Neural progenitor cell (in vitro differentiated cells): Measurements from ENCODE around the gene RNF220. TPM values are rescaled to one million over a fixed set of nuclear protein-coding genes. Genes with fewer than 3 reads are reported as not detected.
"Not testable (repeated sequence)": the region's sequence is repeated elsewhere in the genome, so short reads cannot be mapped to it uniquely, and the experiment has no call there.

ENCODE experiments used
- DNase-seq: peaks from one replicate; pipeline ENCODE4 v3.0.0-alpha.2; 2016; ENCODE audit warnings: low spot score
- H2AFZ ChIP-seq: fragments of 200-600 bp; sonication (generic); replicated peaks from 2 replicates; pipeline ENCODE4 v1.6.1; 2016; ENCODE audit warnings: antibody characterized with exemption
- H3F3A ChIP-seq: fragments of 200-600 bp; sonication (generic); 2 replicates; pipeline ENCODE4 v1.6.1; 2016; ENCODE audit warnings: antibody characterized with exemption, low read depth
- H3K27ac ChIP-seq: fragments of 200-600 bp; sonication (generic); 2 replicates; pipeline ENCODE4 v1.5.1; 2016; ENCODE audit warnings: mild to moderate bottlenecking
- H3K27me3 ChIP-seq: fragments of 200-600 bp; sonication (generic); 2 replicates; pipeline ENCODE4 v1.6.1; 2016; ENCODE audit warnings: mild to moderate bottlenecking, moderate library complexity
- H3K36me3 ChIP-seq: fragments of 200-600 bp; sonication (generic); 2 replicates; pipeline ENCODE4 v1.5.1; 2016
- H3K4me1 ChIP-seq: fragments of 200-600 bp; sonication (generic); 2 replicates; pipeline ENCODE4 v1.6.1; 2016; ENCODE audit warnings: mixed run types
- H3K4me2 ChIP-seq: fragments of 200-600 bp; sonication (generic); 2 replicates; pipeline ENCODE4 v1.6.1; 2016
- H3K4me3 ChIP-seq: fragments of 200-600 bp; sonication (generic); 2 replicates; pipeline ENCODE4 v1.5.1; 2016
- H3K79me2 ChIP-seq: fragments of 200-600 bp; sonication (generic); 2 replicates; pipeline ENCODE4 v1.6.1; 2016; ENCODE audit warnings: low read depth
- H3K9ac ChIP-seq: fragments of 200-600 bp; sonication (generic); 2 replicates; pipeline ENCODE4 v1.6.1; 2016
- H3K9me3 ChIP-seq: fragments of 200-600 bp; sonication (generic); 2 replicates; pipeline ENCODE4 v1.5.1; 2016; ENCODE audit warnings: low read depth
- H4K20me1 ChIP-seq: fragments of 200-600 bp; sonication (generic); 2 replicates; pipeline ENCODE4 v1.6.1; 2016; ENCODE audit warnings: low read depth
- H3K27ac Mint-ChIP-seq: 3 replicates; pipeline ENCODE4 v1.8.0; 2021; ENCODE audit warnings: mixed read lengths
- H3K27me3 Mint-ChIP-seq: 2 replicates; pipeline ENCODE4 v1.8.0; 2022; ENCODE audit warnings: low read depth, mild to moderate bottlenecking, inconsistent platforms, moderate library complexity, mixed read lengths; ENCODE audit not compliant: insufficient read depth
- H3K36me3 Mint-ChIP-seq: 3 replicates; pipeline ENCODE4 v1.8.0; 2021; ENCODE audit warnings: mixed read lengths
- H3K4me1 Mint-ChIP-seq: 3 replicates; pipeline ENCODE4 v1.8.0; 2021; ENCODE audit warnings: mixed read lengths
- H3K4me3 Mint-ChIP-seq: 3 replicates; pipeline ENCODE4 v1.8.0; 2021; ENCODE audit warnings: mild to moderate bottlenecking, moderate library complexity, mixed read lengths
- H3K9me3 Mint-ChIP-seq: 3 replicates; pipeline ENCODE4 v1.8.0; 2020; ENCODE audit warnings: mixed read lengths
- EZH2 ChIP-seq: fragments of 200-600 bp; sonication (generic); IDR thresholded peaks from 2 replicates; pipeline ENCODE4 v1.6.1; 2017; ENCODE audit warnings: antibody characterized with exemption, mild to moderate bottlenecking, moderate library complexity
- EZH2phosphoT487 ChIP-seq: fragments of 200-600 bp; sonication (generic); IDR thresholded peaks from 2 replicates; pipeline ENCODE4 v1.6.1; 2017; ENCODE audit warnings: antibody characterized with exemption
- total RNA-seq: library from RNA; depleted of rRNA; stranded (reverse); fragments of >200 nt; gene quantifications from 2 replicates; pipeline ENCODE4 v1.2.3, GENCODE V29; 2015; ENCODE audit warnings: low replicate concordance
- TF ChIP-seq, protein P1 (sequence below): fragments of 200-600 bp; sonication (generic); IDR thresholded peaks from 2 replicates; pipeline ENCODE4 v1.5.1; 2017; ENCODE audit warnings: antibody characterized with exemption, mild to moderate bottlenecking

The RNF220 gene
- total RNA-seq, 1 donor from 2014 or later: 93.8 TPM

DNA sequence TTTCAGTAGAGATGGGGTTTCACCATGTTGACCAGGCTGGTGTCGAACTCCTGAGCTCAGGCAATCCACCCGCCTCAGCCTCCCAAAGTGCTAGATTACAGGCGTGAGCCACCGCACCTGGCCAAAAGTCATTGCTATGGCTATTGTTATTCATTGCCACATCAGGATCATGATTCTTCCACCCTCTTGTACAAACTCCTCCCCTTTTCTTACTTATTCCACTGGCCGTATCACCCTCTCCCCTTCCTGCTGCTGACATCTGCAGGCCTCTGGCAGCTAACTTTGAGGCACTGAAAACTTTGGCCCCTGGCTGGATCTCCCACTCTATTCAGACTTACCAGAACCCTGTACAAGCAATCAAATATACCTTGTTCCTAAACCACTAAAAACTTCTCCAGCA lies 258.4 kb downstream of the RNF220 start:
- no peaks in the 10 kb centered on the region for H3K36me3 ChIP-seq
- no peaks in the 10 kb centered on the region for H3K9me3 ChIP-seq
- no peaks in the 10 kb centered on the region for H3K27me3 ChIP-seq
- TF ChIP-seq, protein P1, sequence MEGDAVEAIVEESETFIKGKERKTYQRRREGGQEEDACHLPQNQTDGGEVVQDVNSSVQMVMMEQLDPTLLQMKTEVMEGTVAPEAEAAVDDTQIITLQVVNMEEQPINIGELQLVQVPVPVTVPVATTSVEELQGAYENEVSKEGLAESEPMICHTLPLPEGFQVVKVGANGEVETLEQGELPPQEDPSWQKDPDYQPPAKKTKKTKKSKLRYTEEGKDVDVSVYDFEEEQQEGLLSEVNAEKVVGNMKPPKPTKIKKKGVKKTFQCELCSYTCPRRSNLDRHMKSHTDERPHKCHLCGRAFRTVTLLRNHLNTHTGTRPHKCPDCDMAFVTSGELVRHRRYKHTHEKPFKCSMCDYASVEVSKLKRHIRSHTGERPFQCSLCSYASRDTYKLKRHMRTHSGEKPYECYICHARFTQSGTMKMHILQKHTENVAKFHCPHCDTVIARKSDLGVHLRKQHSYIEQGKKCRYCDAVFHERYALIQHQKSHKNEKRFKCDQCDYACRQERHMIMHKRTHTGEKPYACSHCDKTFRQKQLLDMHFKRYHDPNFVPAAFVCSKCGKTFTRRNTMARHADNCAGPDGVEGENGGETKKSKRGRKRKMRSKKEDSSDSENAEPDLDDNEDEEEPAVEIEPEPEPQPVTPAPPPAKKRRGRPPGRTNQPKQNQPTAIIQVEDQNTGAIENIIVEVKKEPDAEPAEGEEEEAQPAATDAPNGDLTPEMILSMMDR: no peak
- TF ChIP-seq EZH2phosphoT487 (no peak), EZH2 (no peak)
- H3K4me3 Mint-ChIP-seq: peak overlapping the region; percentile 28
- H3K4me3 ChIP-seq: no peak overlapping the region
- H3K27ac ChIP-seq: no peak overlapping the region
- no peaks in the 10 kb centered on the region for H3K79me2 ChIP-seq
- H3K4me1 ChIP-seq: no peaks in the 10 kb centered on the region
- peaks cover 9% of the 10 kb centered on the region for H3K27me3 Mint-ChIP-seq
- H2AFZ ChIP-seq: no peak overlapping the region
- peaks cover 14% of the 10 kb centered on the region for H4K20me1 ChIP-seq
- no peak overlapping the region for H3K4me2 ChIP-seq
- no peaks in the 10 kb centered on the region for H3F3A ChIP-seq
- peaks cover 21% of the 10 kb centered on the region for H3K4me1 Mint-ChIP-seq
- DNase-seq: no peak
- no peaks in the 10 kb centered on the region for H3K36me3 Mint-ChIP-seq
- H3K27ac Mint-ChIP-seq: no peak overlapping the region
- no peak overlapping the region for H3K9ac ChIP-seq
- H3K9me3 Mint-ChIP-seq: no peaks in the 10 kb centered on the region

GRCh38 chr1:44664730-44665370 lies 259.8 kb downstream of the RNF220 start:
- Histone ChIP-seq H2AFZ (no peak overlapping the region), H3K9me3 (no peaks in the 10 kb centered on the region), H4K20me1 (peaks cover 14% of the 10 kb centered on the region), H3K4me1 (peaks cover 3% of the 10 kb centered on the region), H3K36me3 (no peaks in the 10 kb centered on the region), H3K27me3 (no peaks in the 10 kb centered on the region), H3F3A (no peaks in the 10 kb centered on the region), H3K27ac (no peak overlapping the region), H3K9ac (no peak overlapping the region), H3K4me3 (no peak overlapping the region), H3K79me2 (no peaks in the 10 kb centered on the region), H3K4me2 (no peak overlapping the region)
- DNase-seq: no peak
- H3K4me3 Mint-ChIP-seq: no peak overlapping the region
- no peak overlapping the region for H3K27ac Mint-ChIP-seq
- H3K27me3 Mint-ChIP-seq: peaks cover 5% of the 10 kb centered on the region
- TF ChIP-seq EZH2phosphoT487 (no peak), EZH2 (no peak)
- TF ChIP-seq, protein P1: no peak
- peaks cover 30% of the 10 kb centered on the region for H3K4me1 Mint-ChIP-seq
- no peaks in the 10 kb centered on the region for H3K9me3 Mint-ChIP-seq
- no peaks in the 10 kb centered on the region for H3K36me3 Mint-ChIP-seq

DNA sequence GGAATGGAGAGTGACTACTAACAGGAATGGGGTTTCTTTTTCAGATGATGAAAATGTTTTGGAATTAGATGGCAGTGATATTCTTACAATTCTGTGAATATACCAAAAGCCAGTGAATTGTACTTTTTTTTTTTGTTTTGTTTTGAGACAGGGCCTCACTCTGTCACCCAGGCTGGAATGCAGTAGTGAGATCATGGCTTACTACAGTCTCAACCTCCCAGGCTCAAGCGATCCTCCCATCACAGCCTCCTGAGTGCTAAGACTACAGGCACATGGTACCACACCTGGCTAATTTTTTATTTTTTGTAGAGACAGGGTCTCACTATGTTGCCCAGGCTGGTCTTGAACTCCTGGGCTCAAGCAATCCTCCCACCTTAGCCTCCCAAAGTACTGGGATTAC lies 261.7 kb downstream of the RNF220 start:
- H3K9me3 Mint-ChIP-seq, H4K20me1 ChIP-seq, H3K9me3 ChIP-seq, H3K36me3 Mint-ChIP-seq, H3K4me2 ChIP-seq, H3K4me3 Mint-ChIP-seq, H3K79me2 ChIP-seq, DNase-seq, H3K9ac ChIP-seq, H3K27me3 ChIP-seq, H3K4me1 ChIP-seq, H2AFZ ChIP-seq, H3K27ac ChIP-seq, H3K27me3 Mint-ChIP-seq, H3K36me3 ChIP-seq, H3K27ac Mint-ChIP-seq, H3F3A ChIP-seq, H3K4me3 ChIP-seq: not testable (repeated sequence)
- peaks cover 32% of the 10 kb centered on the region for H3K4me1 Mint-ChIP-seq

- Histone ChIP-seq H3K9me3 (no peaks in the 10 kb centered on the region), H3F3A (peaks cover 12% of the 10 kb centered on the region), H3K79me2 (no peaks in the 10 kb centered on the region), H3K4me3 (no peak overlapping the region), H3K27me3 (no peaks in the 10 kb centered on the region), H3K4me1 (peaks cover 17% of the 10 kb centered on the region), H3K4me2 (no peak overlapping the region), H4K20me1 (no peaks in the 10 kb centered on the region), H3K36me3 (no peaks in the 10 kb centered on the region), H2AFZ (no peak overlapping the region), H3K9ac (no peak overlapping the region), H3K27ac (no peak overlapping the region)
- H3K4me3 Mint-ChIP-seq: peak overlapping the region; percentile 28
- H3K9me3 Mint-ChIP-seq: no peaks in the 10 kb centered on the region
- peaks cover 8% of the 10 kb centered on the region for H3K27me3 Mint-ChIP-seq
- H3K27ac Mint-ChIP-seq: no peak overlapping the region
- H3K4me1 Mint-ChIP-seq: peaks cover 40% of the 10 kb centered on the region
- no peak for DNase-seq
- TF ChIP-seq, protein P1: no peak
- no peak for TF ChIP-seq EZH2
- TF ChIP-seq EZH2phosphoT487: no peak
- H3K36me3 Mint-ChIP-seq: no peaks in the 10 kb centered on the region
Measured at GRCh38 chr1:44670751-44671640, 265.9 kb downstream of the RNF220 start.
